ENCODE data around the gene MGAT5.

Gene MGAT5

DNA sequence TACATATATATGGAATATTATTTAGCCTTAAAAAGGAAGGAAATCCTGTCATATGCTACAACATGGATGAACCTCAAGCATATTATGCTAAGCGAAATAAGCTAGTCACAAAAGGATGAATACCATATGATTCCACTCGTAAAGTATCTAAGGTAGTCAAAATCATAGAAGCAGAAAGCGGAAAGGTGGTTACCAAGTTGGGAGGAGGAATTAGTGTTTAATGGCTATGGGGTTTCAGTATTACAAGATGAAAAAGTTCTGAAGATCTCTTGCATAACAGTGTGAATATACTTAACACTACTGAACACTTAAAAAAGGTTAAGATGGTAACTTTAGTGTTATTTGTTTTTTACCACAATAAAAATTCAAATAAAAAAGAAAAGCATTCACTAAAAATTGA lies 99.0 kb downstream of the MGAT5 start:
- peak; percentile 41 for ATAC-seq
- peaks cover 28% of the 10 kb centered on the region for H3K4me1 Mint-ChIP-seq
- H3K27me3 Mint-ChIP-seq: no peaks in the 10 kb centered on the region
- no peaks in the 10 kb centered on the region for H3K9me3 Mint-ChIP-seq
- no peak overlapping the region for H3K4me3 Mint-ChIP-seq
- H3K27ac Mint-ChIP-seq: peak overlapping the region; percentile 9
- H3K36me3 Mint-ChIP-seq: peaks cover 64% of the 10 kb centered on the region

DNA sequence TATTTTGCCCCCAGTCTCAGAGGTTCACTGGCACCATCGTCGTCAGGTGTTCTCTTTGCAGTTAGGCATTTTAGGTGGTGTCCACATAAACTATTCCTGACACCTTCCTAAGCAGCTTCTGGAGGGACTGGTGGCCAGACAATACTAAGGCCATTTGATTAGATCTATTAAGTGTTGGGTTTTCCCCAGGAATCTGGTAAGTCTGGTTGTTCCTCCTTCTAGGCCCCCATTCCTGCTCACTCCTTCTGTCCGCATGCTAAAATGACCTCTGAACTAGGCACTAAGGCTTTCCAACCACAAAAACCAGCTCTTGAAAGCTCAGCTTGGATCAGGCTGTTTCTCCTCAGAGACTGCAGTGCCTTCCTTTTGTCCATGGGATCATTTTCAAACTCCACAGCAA lies 100.7 kb downstream of the MGAT5 start:
- H3K27ac Mint-ChIP-seq: peak overlapping the region; percentile 49
- H3K9me3 Mint-ChIP-seq: no peaks in the 10 kb centered on the region
- H3K4me3 Mint-ChIP-seq: no peak overlapping the region
- peaks cover 28% of the 10 kb centered on the region for H3K4me1 Mint-ChIP-seq
- H3K36me3 Mint-ChIP-seq: peaks cover 68% of the 10 kb centered on the region
- ATAC-seq: no peak
- no peaks in the 10 kb centered on the region for H3K27me3 Mint-ChIP-seq

- no peak overlapping the region for H3K4me3 Mint-ChIP-seq
- H3K4me1 Mint-ChIP-seq: peaks cover 18% of the 10 kb centered on the region
- H3K27me3 Mint-ChIP-seq: no peaks in the 10 kb centered on the region
- no peak for ATAC-seq
- no peak overlapping the region for H3K27ac Mint-ChIP-seq
- peaks cover 67% of the 10 kb centered on the region for H3K36me3 Mint-ChIP-seq
- H3K9me3 Mint-ChIP-seq: no peaks in the 10 kb centered on the region
These were observed 103.9 kb downstream of the MGAT5 start for GRCh38 chr2:134357814-134358213.

DNA sequence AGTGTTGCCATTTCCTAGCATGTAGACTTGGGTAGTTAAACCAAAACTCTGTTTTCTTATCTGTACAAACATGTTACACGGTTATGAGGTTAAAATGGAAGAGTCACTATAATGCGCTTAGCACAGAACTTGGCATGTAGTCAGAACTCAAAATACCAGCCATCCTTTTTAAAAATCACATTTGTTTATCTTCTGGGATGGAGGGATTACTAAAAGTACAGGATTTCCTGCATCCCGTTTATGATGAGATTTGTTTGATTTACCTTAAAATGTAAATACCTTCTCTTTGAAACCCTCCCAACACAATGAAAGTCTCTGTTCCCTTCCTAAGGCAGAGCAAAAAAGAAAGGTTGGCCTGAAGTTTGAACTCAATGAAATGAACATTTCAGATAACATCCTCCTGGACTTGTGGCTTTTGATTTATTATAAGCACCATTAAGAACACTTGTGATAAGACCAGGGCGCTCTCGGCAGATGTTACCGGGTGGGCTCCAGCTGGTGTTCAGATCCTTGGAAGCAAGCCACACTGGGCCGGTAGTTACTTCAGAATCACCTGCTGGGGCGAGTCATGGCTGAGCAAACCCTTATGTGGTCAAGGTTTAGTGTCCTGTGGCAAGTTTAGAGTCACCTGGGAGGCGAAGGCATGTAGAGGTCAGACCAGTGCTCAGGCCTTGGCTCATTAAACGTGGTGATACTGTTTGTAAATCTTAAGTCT lies 105.7 kb downstream of the MGAT5 start:
- Mint-ChIP-seq H3K27ac (no peak overlapping the region), H3K4me1 (peaks cover 14% of the 10 kb centered on the region), H3K27me3 (no peaks in the 10 kb centered on the region), H3K9me3 (no peaks in the 10 kb centered on the region), H3K4me3 (no peak overlapping the region), H3K36me3 (peaks cover 62% of the 10 kb centered on the region)
- ATAC-seq: no peak

DNA sequence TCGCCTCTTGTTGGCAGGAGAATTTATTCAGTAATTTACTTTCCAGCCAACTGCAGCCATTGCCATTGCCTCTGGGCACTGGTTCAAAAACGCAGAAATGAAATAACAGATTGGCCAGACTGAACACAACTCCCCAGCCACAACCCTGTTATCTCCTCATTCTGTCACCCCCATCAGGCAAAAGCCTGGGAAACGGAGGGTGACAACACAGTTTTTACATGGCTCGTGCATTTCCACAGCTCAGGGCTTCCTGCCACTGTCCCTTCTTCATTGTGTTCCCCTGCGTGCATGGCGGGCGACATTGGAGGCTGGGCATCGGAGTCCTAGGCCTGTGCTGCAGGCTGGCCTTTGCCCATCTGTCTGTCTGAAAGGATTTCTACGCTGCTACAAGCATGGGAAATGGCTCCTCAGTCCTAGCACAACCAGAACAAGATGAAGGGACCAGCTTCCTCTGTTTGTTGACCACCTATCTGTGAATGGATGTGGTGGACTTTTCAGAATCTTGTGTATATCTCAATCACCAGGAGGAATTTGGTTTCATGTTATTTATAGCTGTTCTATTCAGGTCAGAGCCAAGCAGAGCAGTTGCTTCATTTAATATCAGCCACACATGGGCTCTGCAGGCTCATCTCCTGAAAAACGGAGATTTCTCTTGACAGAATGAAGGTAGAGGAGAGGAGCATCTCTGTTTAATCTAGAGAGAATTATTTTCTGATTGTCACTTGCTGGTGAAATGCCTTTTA lies 107.0 kb downstream of the MGAT5 start:
- Mint-ChIP-seq H3K4me3 (no peak overlapping the region), H3K4me1 (peaks cover 14% of the 10 kb centered on the region), H3K27me3 (no peaks in the 10 kb centered on the region), H3K36me3 (peaks cover 66% of the 10 kb centered on the region), H3K27ac (peak overlapping the region; percentile 51), H3K9me3 (no peaks in the 10 kb centered on the region)
- no peak for ATAC-seq

- peaks cover 14% of the 10 kb centered on the region for H3K4me1 Mint-ChIP-seq
- no peak overlapping the region for H3K4me3 Mint-ChIP-seq
- peaks cover 63% of the 10 kb centered on the region for H3K36me3 Mint-ChIP-seq
- ATAC-seq: no peak
- H3K9me3 Mint-ChIP-seq: no peaks in the 10 kb centered on the region
- peak overlapping the region; percentile 51 for H3K27ac Mint-ChIP-seq
- no peaks in the 10 kb centered on the region for H3K27me3 Mint-ChIP-seq
These were observed 107.8 kb downstream of the MGAT5 start for GRCh38 chr2:134361648-134362047.

- no peak overlapping the region for H3K27ac Mint-ChIP-seq
- no peak for ATAC-seq
- H3K27me3 Mint-ChIP-seq: no peaks in the 10 kb centered on the region
- peaks cover 14% of the 10 kb centered on the region for H3K4me1 Mint-ChIP-seq
- peaks cover 63% of the 10 kb centered on the region for H3K36me3 Mint-ChIP-seq
- H3K9me3 Mint-ChIP-seq: no peaks in the 10 kb centered on the region
- H3K4me3 Mint-ChIP-seq: no peak overlapping the region
These were observed 108.3 kb downstream of the MGAT5 start for GRCh38 chr2:134362152-134362668.

GRCh38 chr2:134362740-134363139 lies 108.9 kb downstream of the MGAT5 start:
- no peak for ATAC-seq
- H3K27me3 Mint-ChIP-seq: no peaks in the 10 kb centered on the region
- peaks cover 20% of the 10 kb centered on the region for H3K4me1 Mint-ChIP-seq
- peaks cover 67% of the 10 kb centered on the region for H3K36me3 Mint-ChIP-seq
- no peak overlapping the region for H3K27ac Mint-ChIP-seq
- H3K9me3 Mint-ChIP-seq: no peaks in the 10 kb centered on the region
- no peak overlapping the region for H3K4me3 Mint-ChIP-seq

- ATAC-seq: no peak
- no peak overlapping the region for H3K27ac Mint-ChIP-seq
- H3K27me3 Mint-ChIP-seq: no peaks in the 10 kb centered on the region
- peaks cover 37% of the 10 kb centered on the region for H3K4me1 Mint-ChIP-seq
- no peak overlapping the region for H3K4me3 Mint-ChIP-seq
- H3K9me3 Mint-ChIP-seq: no peaks in the 10 kb centered on the region
- H3K36me3 Mint-ChIP-seq: peaks cover 69% of the 10 kb centered on the region
These were observed 111.5 kb downstream of the MGAT5 start for GRCh38 chr2:134365356-134365755.

DNA sequence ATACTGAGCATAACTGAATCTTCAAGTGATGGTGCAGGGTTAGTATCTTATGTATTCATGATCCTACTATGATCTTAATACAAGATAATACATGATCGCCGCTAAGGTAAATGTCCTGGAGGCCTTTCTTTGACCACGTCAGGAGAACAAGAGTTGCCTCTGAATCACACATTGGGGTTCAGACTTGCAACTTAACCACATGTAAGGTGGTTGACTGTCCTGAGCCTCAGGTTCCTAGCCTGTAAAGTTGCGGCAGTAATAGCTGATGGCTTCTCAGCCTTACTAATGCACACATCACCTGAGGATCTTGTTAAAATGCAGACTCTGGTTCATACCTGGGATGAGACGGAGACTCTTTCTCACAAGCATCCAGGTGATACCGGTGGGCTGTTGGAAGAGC lies 112.5 kb downstream of the MGAT5 start:
- no peak for ATAC-seq
- peaks cover 69% of the 10 kb centered on the region for H3K36me3 Mint-ChIP-seq
- no peaks in the 10 kb centered on the region for H3K27me3 Mint-ChIP-seq
- H3K4me1 Mint-ChIP-seq: peaks cover 31% of the 10 kb centered on the region
- no peak overlapping the region for H3K4me3 Mint-ChIP-seq
- no peaks in the 10 kb centered on the region for H3K9me3 Mint-ChIP-seq
- H3K27ac Mint-ChIP-seq: no peak overlapping the region

- H3K36me3 Mint-ChIP-seq: peaks cover 65% of the 10 kb centered on the region
- no peaks in the 10 kb centered on the region for H3K27me3 Mint-ChIP-seq
- no peak overlapping the region for H3K4me3 Mint-ChIP-seq
- no peak for ATAC-seq
- peak overlapping the region; percentile 68 for H3K27ac Mint-ChIP-seq
- peaks cover 31% of the 10 kb centered on the region for H3K4me1 Mint-ChIP-seq
- H3K9me3 Mint-ChIP-seq: no peaks in the 10 kb centered on the region
These were observed 113.3 kb downstream of the MGAT5 start for GRCh38 chr2:134367213-134367612.

DNA sequence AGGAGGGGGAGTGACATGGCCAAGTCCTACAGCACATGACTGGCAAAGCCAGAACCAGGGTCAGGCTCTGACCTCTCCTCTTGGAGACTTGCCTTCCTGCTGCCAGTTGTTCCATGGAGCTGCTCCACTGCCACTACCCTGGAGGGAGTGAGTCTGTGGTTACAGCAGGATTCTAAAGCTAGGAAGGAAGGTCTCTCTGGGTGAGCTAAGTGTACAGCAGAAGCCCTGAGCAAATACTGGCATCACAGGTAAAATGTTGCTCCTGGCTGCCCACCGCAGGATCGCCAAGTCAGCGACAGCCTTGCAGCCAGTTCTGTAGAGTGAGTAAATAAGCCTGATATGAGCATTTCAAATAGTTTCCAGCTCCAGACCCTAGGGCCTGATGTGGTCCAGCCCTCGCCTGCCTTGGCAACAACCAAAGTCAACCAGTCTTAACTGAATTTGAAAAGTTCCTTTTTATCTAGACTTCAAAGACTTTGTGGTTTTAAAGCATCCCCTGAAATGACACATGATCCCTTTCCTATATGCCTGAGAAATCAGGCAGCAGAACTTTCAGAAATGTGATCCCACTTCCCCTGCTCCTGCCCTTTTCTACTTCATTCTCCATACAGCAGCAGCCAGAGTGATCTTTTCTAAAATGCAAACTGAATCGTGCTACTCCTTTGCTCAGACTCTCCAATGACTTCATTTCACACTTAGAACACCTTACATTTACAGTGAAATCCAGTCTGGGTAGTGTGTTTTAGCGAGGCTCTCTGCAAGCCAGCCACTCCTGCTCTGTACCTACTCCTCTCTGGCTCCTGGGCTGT lies 114.3 kb downstream of the MGAT5 start:
- Mint-ChIP-seq H3K4me1 (peaks cover 31% of the 10 kb centered on the region), H3K9me3 (no peaks in the 10 kb centered on the region), H3K4me3 (no peak overlapping the region), H3K27ac (peak overlapping the region; percentile 68), H3K27me3 (no peaks in the 10 kb centered on the region), H3K36me3 (peaks cover 64% of the 10 kb centered on the region)
- peak; percentile 16 for ATAC-seq

GRCh38 chr2:134369220-134369902 lies 115.5 kb downstream of the MGAT5 start:
- no peak overlapping the region for H3K4me3 Mint-ChIP-seq
- no peaks in the 10 kb centered on the region for H3K9me3 Mint-ChIP-seq
- no peaks in the 10 kb centered on the region for H3K27me3 Mint-ChIP-seq
- H3K27ac Mint-ChIP-seq: peak overlapping the region; percentile 68
- H3K4me1 Mint-ChIP-seq: peaks cover 31% of the 10 kb centered on the region
- peaks cover 69% of the 10 kb centered on the region for H3K36me3 Mint-ChIP-seq
- no peak for ATAC-seq

- H3K36me3 Mint-ChIP-seq: peaks cover 66% of the 10 kb centered on the region
- H3K4me1 Mint-ChIP-seq: peaks cover 31% of the 10 kb centered on the region
- no peaks in the 10 kb centered on the region for H3K27me3 Mint-ChIP-seq
- H3K4me3 Mint-ChIP-seq: no peak overlapping the region
- peak overlapping the region; percentile 26 for H3K27ac Mint-ChIP-seq
- no peak for ATAC-seq
- no peaks in the 10 kb centered on the region for H3K9me3 Mint-ChIP-seq
These were observed 117.0 kb downstream of the MGAT5 start for GRCh38 chr2:134370655-134371445.
